HG02852 (cell line): ENCODE measurements around the gene DDX50.
"Not testable (repeated sequence)": the region's sequence is repeated elsewhere in the genome, so short reads cannot be mapped to it uniquely, and the experiment has no call there.

ENCODE experiments used
- ATAC-seq: cut with Tn5 transposase; IDR thresholded peaks from one replicate; pipeline ENCODE4 v1.9.1; 2021; ENCODE audit warnings: mild to moderate bottlenecking, moderate library complexity; ENCODE audit not compliant: unreplicated experiment

DDX50 gene

DNA sequence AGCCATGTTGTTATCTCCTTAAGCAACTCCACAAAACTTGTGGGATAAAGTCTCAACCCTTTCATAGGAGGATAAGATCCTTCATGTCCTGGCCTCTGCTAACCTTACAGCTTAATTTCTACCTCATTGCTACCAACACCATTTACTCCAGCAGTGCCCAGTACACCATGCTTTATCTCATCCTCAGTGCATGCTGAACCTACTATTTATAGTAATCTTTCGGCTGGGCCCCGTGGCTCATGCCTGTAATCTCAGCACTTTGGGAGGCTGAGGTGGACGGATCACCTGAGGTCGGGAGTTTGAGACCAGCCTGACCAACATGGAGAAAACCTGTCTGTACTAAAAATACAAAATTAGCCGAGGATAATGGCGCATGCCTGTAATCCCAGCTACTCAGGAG is 78.6 kb downstream of the DDX50 start:
- not testable (repeated sequence) for ATAC-seq

DNA sequence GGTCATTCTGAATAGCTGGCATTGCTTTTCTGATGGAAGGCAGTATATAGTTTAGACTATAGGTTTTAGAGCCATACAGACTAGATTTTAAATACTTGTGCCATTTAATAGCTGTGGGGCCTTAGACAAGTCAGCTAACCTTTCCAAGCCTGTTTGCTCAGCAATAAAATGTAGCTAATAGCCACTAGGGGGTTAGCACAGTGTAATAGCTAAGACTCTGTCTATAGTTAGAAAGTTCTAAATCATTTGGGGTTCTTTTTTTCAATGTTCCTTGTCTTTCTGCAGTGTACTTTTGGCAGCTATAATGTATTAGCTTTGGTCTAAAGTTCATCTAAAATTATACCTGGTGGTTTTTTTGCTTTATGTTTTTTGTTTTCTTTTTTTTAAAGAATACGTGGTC is 80.0 kb downstream of the DDX50 start:
- no peak for ATAC-seq

DNA sequence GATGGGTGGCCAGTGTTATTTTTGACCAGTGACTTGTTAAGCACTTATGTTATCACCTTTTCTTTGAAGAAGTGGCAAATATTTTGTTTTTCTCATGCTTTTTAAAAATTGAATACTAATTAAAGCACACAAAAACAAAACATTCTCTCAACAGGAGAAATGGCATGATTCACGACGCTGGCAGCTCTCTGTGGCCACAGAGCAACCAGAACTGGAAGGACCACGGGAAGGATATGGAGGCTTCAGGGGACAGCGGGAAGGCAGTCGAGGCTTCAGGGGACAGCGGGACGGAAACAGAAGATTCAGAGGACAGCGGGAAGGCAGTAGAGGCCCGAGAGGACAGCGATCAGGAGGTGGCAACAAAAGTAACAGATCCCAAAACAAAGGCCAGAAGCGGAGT is 81.3 kb downstream of the DDX50 start:
- ATAC-seq: no peak

DNA sequence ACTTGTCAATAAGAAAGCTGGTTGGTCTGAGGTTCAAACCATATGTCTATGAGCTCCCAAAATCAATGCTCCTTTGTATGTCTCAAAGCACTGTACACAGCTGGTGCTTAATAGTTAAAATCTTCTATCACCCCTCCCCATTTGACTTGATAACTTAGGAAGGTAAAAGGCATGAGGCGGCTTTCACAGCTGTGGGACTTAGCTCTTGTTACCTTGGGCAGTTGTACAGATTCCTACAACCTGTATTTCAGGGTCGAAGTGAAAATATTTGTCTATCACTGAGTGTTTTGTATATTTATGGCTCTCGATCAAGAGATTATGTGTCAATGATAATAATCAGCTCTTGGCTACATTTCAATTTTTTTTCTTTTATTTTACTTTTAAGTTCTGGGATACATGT is 86.5 kb downstream of the DDX50 start:
- no peak for ATAC-seq

DNA sequence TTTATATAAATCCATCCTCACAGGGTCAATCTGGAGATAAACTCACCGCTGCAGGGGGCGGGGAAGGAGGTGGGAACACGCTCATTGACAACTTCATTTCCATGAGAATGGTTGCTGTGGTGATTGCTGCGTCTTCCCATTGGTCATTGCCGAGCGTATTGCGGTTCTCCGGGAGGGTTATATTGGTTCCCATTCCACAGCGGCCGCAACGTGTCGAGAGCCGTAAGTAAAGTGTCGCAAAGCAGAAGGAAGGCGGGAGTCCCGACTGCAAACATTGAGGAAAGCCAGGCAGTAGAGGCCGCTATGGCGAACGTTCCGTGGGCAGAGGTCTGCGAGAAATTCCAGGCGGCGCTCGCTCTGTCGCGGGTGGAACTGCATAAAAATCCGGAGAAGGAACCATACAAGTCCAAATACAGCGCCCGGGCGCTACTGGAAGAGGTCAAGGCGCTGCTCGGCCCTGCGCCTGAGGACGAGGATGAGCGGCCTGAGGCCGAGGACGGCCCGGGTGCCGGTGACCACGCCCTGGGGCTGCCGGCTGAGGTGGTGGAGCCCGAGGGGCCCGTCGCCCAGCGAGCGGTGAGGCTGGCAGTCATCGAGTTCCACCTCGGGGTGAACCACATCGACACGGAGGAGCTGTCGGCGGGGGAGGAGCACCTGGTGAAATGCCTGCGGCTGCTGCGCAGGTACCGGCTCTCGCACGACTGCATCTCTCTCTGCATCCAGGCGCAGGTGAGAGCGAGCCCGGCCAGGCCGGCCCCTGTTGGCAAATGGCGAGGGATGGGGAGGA is 87.6 kb downstream of the DDX50 start, which contains the start of gene KIFBP:
TSS of gene KIFBP (plus strand) at position 274 of the 787 bp plus-strand sequence. CDS start at position 304, 30 bp downstream.
- peak; percentile 74 for ATAC-seq

DNA sequence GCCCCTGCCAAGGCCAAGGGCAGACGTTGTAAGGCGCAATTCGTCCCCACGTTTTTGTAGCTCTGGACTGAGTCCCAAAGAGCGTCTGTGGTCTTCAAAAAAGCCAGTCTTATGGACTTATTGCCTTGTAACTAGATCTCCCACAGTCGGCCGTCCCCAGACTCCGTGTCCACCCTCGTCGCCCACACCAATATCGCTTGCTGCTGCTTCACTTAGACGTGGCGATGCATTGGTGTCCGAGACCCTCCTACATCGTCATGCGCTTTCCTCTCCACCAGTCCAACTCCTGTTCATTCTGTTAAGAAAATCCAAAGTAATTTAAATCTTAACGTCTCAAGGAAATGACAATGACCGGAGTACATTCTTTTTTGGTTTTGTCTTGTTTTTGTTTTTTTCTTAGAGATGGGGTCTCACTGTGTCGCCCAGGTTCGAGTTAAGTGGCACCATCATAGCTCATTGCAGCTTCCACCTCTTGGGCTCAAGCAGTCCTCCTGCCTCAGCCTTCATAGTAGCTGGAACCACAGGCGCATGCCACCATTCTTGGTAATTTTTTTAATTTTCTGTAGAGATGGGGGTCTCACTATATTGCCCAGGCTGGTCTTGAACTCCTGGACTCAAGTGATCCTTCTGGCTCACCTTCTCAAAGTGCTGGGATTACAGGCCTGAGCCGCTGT is 88.3 kb downstream of the DDX50 start:
- no peak for ATAC-seq

DNA sequence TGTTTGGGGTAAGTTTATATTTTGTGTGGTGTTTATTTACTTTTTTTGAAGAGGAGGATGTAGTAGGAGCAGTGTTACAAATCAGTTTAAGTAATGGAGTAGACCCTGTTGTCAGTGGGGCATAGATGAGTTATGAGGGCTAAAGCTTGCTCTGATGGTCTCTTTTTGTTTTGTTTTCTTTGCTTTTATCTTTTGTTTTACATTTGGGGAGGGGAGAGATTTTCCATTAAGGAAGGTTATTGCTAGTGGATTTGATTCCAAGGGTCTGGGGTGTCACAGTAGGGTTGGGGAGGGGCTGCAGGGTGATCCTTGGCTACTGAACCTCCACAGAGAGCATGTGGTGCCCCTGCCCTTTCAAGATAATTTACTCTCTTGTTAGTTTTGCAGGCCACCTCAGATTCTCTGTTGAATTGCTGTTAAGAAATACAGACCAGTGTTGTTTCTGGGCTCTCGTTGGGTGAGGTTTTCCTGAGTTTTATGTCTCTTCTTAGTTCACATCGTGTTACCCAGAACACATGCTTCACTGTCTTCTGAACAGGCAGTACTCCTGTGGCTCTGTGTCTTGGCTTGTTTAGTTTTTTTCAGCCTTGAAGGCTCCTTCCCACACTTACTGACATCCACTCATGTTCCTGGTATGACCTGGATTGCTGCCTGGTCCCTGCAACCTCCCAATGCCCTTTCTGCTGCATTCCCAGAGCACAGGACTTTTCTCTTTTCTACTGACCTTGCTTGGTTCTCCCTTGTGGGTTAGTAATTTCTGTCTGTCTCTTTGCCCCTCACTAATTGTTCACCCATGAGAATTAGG is 91.7 kb downstream of the DDX50 start:
- ATAC-seq: no peak
